Mesothelial cell of epicardium (in vitro differentiated cells): ENCODE results near the gene FOXD4. TPM values are rescaled to one million over a fixed set of nuclear protein-coding genes. Genes with fewer than 3 reads are reported as not detected.
"Not testable (repeated sequence)": the region's sequence is repeated elsewhere in the genome, so short reads cannot be mapped to it uniquely, and the experiment has no call there.

Experiments used
- DNase-seq, 2 experiments: peaks; one replicate each; pipeline ENCODE4 v3.0.0; 2021; ENCODE audit warnings: low spot score in 2 of 2; ENCODE audit not compliant: unreplicated experiment in 2 of 2
- H3K27ac Mint-ChIP-seq: 2 replicates; pipeline ENCODE4 v1.8.0; 2021; ENCODE audit warnings: mixed read lengths
- H3K27me3 Mint-ChIP-seq: 2 replicates; pipeline ENCODE4 v1.8.0; 2021; ENCODE audit warnings: low read depth, mixed read lengths
- H3K36me3 Mint-ChIP-seq: 2 replicates; pipeline ENCODE4 v1.8.0; 2021; ENCODE audit warnings: mixed read lengths
- H3K4me1 Mint-ChIP-seq: 2 replicates; pipeline ENCODE4 v1.8.0; 2021; ENCODE audit warnings: mixed read lengths
- H3K4me3 Mint-ChIP-seq: 2 replicates; pipeline ENCODE4 v1.8.0; 2021; ENCODE audit warnings: mild to moderate bottlenecking, moderate library complexity, mixed read lengths
- H3K9me3 Mint-ChIP-seq: 2 replicates; pipeline ENCODE4 v1.8.0; 2021; ENCODE audit warnings: mixed read lengths
- total RNA-seq: library from RNA; stranded (reverse); gene quantifications from 3 replicates; pipeline ENCODE4 v1.2.1, GENCODE V29; 2021

FOXD4 gene
- total RNA-seq, 1 donor from 2014 or later = 0.67 TPM

GRCh38 chr9:78333-78732 is 39.9 kb downstream of the FOXD4 start:
- DNase-seq, H3K36me3 Mint-ChIP-seq, H3K27ac Mint-ChIP-seq, H3K4me1 Mint-ChIP-seq, H3K4me3 Mint-ChIP-seq, H3K9me3 Mint-ChIP-seq: not testable (repeated sequence)
- peaks cover 44% of the 10 kb centered on the region for H3K27me3 Mint-ChIP-seq

GRCh38 chr9:76389-76788 is 41.8 kb downstream of the FOXD4 start:
- H3K27me3 Mint-ChIP-seq = peaks cover 47% of the 10 kb centered on the region
- H3K4me1 Mint-ChIP-seq = not testable (repeated sequence)

GRCh38 chr9:73900-74525 is 44.2 kb downstream of the FOXD4 start:
- H3K9me3 Mint-ChIP-seq, DNase-seq, H3K27ac Mint-ChIP-seq, H3K4me1 Mint-ChIP-seq, H3K36me3 Mint-ChIP-seq: not testable (repeated sequence)
- peaks cover 39% of the 10 kb centered on the region for H3K27me3 Mint-ChIP-seq
- peak overlapping the region; percentile 58 for H3K4me3 Mint-ChIP-seq

More at GRCh38 chr9:76389-76788, 41.8 kb downstream of the FOXD4 start:
- not testable (repeated sequence) for H3K4me3 Mint-ChIP-seq, H3K9me3 Mint-ChIP-seq, H3K36me3 Mint-ChIP-seq, DNase-seq, H3K27ac Mint-ChIP-seq

GRCh38 chr9:73076-73899 is 44.9 kb downstream of the FOXD4 start:
- not testable (repeated sequence) for H3K27ac Mint-ChIP-seq, H3K9me3 Mint-ChIP-seq, H3K36me3 Mint-ChIP-seq, H3K4me1 Mint-ChIP-seq
- Mint-ChIP-seq H3K4me3 (peak overlapping the region; percentile 58), H3K27me3 (peaks cover 38% of the 10 kb centered on the region)
- DNase-seq = peak; percentile 24 to 50

Other genes starting within 250 kb of the FOXD4 start
- gene WASHC1, start 89.0 kb downstream of the FOXD4 start, total RNA-seq = 24.7 to 26.4 TPM (median 26.4 TPM) in 3 replicates
- 35.4 to 38.0 TPM (median 37.4 TPM) in 3 replicates for gene ZNG1A, start 60.6 kb upstream of the FOXD4 start, total RNA-seq
- 8.8 to 10.0 TPM (median 8.9 TPM) in 3 replicates for gene DOCK8, start 96.4 kb upstream of the FOXD4 start, total RNA-seq